Endothelial cell (in vitro differentiated cells): ENCODE measurements around the gene D2HGDH. TPM values are rescaled to one million over a fixed set of nuclear protein-coding genes. Genes with fewer than 3 reads are reported as not detected.

ENCODE experiments used
- DNase-seq: peaks from one replicate; pipeline ENCODE4 v3.0.0; 2021; ENCODE audit warnings: low spot score
- H3K27ac Mint-ChIP-seq: one replicate; pipeline ENCODE4 v1.8.0; 2021; ENCODE audit warnings: mixed read lengths, inconsistent platforms; ENCODE audit not compliant: unreplicated experiment
- H3K27me3 Mint-ChIP-seq: one replicate; pipeline ENCODE4 v1.8.0; 2021; ENCODE audit warnings: mild to moderate bottlenecking, moderate library complexity, mixed read lengths, inconsistent platforms; ENCODE audit not compliant: unreplicated experiment
- H3K36me3 Mint-ChIP-seq: one replicate; pipeline ENCODE4 v1.8.0; 2021; ENCODE audit warnings: mild to moderate bottlenecking, low read depth, mixed read lengths, inconsistent platforms; ENCODE audit not compliant: unreplicated experiment
- H3K4me1 Mint-ChIP-seq: one replicate; pipeline ENCODE4 v1.8.0; 2021; ENCODE audit warnings: mild to moderate bottlenecking, mixed read lengths, inconsistent platforms; ENCODE audit not compliant: unreplicated experiment
- H3K4me3 Mint-ChIP-seq: one replicate; pipeline ENCODE4 v1.8.0; 2021; ENCODE audit warnings: mild to moderate bottlenecking, mixed read lengths, inconsistent platforms; ENCODE audit not compliant: unreplicated experiment
- H3K9me3 Mint-ChIP-seq: one replicate; pipeline ENCODE4 v1.8.0; 2021; ENCODE audit warnings: mixed read lengths, inconsistent platforms; ENCODE audit not compliant: unreplicated experiment
- total RNA-seq: library from RNA; stranded (reverse); fragmentation: NEBNext Ultra II Directional; extraction: Animal tissue kit (Norgen Biotek cat#: 25700); gene quantifications from one replicate; pipeline ENCODE4 v1.2.1, GENCODE V29; 2021; ENCODE audit not compliant: unreplicated experiment
- TF ChIP-seq, protein P1 (sequence below): fragments of 200-600 bp; sonication (generic); IDR thresholded peaks from one replicate; pipeline ENCODE4 v1.5.0; 2021; ENCODE audit warnings: antibody characterized with exemption; ENCODE audit not compliant: unreplicated experiment

D2HGDH gene
- total RNA-seq, 1 donor from 2014 or later = 11.4 TPM

DNA sequence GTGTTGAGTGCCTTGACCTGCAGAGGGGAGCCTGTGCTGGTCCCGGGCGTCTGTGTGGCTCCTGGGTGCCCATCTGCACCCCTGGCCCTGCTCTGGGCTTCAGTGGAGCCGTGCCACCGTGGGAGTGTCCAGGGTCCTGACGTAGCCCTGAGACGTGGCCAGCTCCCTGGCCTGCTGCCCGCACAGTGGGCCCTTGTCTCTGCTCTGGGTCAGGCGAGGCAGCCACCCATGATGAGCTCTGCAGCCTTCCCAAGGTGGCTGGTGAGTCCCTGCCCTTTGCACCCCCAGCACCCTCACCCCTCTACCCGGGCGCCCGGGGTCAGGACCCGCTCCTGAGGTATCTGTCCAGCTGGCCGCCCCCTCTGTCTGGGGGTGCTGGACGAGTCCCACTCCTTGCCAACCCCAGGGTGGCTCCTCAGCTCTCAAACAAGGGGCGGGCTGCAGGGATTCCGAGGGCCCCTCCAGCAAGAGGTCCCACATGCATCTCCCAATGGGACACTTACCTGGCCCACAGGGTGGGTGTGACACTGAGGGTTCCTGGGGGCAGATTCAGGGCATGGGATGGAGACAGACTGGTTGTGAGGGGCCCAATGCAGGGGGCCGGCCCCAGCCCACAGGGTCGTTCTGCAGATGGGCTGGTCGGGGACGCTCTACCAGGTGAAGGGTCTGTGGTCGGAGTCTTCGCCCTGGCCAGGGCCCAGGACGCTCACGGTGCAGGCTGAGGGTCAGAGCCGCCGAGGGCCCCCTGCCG, 76.9 kb downstream of the D2HGDH start:
- Mint-ChIP-seq H3K4me1 (peaks cover 5% of the 10 kb centered on the region), H3K27ac (no peak overlapping the region)
- TF ChIP-seq, protein P1, sequence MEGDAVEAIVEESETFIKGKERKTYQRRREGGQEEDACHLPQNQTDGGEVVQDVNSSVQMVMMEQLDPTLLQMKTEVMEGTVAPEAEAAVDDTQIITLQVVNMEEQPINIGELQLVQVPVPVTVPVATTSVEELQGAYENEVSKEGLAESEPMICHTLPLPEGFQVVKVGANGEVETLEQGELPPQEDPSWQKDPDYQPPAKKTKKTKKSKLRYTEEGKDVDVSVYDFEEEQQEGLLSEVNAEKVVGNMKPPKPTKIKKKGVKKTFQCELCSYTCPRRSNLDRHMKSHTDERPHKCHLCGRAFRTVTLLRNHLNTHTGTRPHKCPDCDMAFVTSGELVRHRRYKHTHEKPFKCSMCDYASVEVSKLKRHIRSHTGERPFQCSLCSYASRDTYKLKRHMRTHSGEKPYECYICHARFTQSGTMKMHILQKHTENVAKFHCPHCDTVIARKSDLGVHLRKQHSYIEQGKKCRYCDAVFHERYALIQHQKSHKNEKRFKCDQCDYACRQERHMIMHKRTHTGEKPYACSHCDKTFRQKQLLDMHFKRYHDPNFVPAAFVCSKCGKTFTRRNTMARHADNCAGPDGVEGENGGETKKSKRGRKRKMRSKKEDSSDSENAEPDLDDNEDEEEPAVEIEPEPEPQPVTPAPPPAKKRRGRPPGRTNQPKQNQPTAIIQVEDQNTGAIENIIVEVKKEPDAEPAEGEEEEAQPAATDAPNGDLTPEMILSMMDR = no peak

DNA sequence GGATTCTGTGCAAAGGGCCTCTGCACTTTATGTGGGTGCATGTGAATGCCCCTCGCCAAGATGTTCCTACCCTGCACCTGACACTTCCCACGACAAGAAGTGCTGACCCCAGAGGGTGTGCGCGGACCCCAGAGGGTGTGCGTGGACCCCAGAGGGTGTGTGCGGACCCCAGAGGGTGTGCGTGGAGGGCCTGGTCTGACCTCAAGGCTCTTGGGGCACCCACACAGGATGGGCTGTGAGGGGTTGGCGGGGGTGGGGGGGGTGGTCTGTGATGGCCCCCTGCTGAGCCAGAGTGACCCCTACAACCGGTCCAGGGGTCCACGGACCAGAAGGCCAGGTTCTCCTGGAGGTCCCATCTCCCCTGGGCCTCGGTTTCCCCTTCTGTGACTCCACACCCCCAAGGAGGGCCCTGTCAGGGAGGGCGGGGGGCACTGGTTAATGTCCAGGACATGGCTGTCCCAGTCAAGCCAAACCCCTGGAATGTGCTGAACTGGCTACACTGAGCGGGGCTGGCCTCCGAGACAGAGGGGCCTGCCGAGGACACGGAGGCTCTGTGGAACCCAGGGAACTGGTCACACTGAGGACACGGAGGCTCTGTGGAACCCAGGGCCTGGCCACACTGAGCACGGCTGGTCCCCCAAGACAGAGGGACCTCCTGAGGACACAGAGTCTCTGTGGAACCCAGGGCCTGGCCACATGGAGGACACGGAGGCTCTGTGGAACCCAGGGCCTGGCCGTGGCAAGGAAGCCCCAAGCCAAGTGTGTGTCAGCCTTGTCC, 77.7 kb downstream of the D2HGDH start:
- Mint-ChIP-seq H3K4me3 (no peak overlapping the region), H3K27ac (no peak overlapping the region), H3K4me1 (peaks cover 5% of the 10 kb centered on the region), H3K9me3 (no peaks in the 10 kb centered on the region), H3K27me3 (peaks cover 14% of the 10 kb centered on the region), H3K36me3 (no peaks in the 10 kb centered on the region)
- TF ChIP-seq, protein P1 = no peak
- DNase-seq = no peak

More for the DNA sequence above, 76.9 kb downstream of the D2HGDH start:
- Mint-ChIP-seq H3K9me3 (no peaks in the 10 kb centered on the region), H3K36me3 (no peaks in the 10 kb centered on the region), H3K4me3 (no peak overlapping the region), H3K27me3 (peaks cover 14% of the 10 kb centered on the region)
- DNase-seq = no peak

DNA sequence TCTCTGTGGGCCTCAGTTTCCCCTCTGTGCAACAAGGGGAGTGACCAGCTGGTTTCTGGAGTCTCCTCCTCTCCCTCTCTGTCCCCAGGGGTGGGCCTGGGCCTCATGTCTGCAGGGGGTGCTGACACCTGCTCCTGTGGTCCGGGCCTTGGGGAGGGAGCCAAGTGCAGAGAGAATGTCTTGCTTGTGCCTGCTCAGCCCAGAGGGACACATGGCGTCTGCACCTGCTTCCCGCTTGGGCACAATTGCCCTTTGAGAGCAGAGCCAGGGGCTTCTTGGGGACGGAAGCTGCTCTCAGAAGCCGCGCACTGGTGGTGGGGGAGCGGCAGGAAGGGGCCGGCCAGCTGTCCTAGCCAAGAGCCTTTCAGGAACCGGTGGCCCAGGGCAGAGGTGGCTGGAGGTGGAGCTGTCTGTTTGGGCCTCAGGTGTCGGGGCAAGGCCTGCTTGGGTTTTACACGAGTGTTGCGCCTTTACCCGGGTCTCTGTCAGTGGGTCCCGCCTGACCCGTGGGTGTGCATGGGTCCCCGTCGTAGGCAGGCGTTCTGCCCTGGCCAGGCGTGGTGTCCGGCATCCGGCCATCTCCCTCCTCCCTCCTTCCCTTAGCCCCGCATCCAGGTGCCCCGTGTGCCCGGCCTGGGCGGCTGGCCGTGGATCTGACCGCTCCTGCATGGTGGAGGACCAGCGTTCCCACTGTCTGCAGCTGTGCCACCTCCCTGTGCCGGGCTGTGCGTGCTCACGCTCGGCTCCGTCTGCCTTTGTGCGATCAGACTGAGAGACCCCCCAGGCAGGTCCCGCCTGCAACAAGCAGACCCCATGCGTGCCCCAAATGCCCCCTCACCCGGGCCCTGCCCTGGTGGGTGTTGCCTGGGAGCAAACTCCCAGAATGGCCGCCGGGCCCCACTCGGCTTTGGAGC, 78.6 kb downstream of the D2HGDH start:
- Mint-ChIP-seq H3K27me3 (peaks cover 14% of the 10 kb centered on the region), H3K9me3 (no peaks in the 10 kb centered on the region), H3K36me3 (no peaks in the 10 kb centered on the region), H3K4me1 (peaks cover 5% of the 10 kb centered on the region), H3K4me3 (no peak overlapping the region), H3K27ac (no peak overlapping the region)
- no peak for DNase-seq
- TF ChIP-seq, protein P1 = no peak

DNA sequence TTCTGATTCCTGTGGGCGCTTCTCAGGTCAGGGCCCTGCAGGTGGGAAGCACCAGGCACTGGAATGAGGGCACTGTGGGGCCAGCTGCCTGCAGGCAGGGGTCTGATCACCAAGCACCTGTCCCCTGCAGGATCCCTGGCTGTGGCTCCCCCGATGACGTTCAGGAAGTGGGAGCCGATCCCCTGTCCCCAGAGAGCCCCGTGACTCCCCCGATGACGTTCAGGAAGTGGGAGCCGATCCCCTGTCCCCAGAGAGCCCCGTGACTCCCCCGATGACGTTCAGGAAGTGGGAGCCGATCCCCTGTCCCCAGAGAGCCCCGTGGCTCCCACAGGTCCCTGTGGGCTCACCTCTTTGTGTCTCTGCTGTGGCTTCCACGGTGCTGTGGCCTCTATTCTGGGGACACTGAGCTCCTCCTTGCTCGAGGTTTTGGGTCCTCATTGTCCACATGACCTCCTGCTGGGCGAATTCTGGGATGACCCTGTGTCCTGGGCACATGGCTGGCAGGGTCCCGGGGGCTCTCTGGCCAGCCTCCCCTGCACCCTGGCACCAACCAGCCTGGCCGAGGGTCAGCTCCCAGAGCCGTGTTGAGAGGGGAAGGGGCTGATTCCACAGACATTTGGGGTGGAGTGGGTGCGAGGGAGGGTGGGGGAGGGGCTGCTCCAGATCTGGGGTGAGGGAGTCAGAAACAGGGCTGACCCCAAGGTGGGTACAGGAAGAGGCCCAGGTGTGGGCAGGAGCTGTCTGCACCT, 79.4 kb downstream of the D2HGDH start:
- no peak overlapping the region for H3K27ac Mint-ChIP-seq
- no peaks in the 10 kb centered on the region for H3K9me3 Mint-ChIP-seq
- H3K4me1 Mint-ChIP-seq = no peaks in the 10 kb centered on the region
- H3K4me3 Mint-ChIP-seq = no peak overlapping the region
- H3K27me3 Mint-ChIP-seq = peaks cover 8% of the 10 kb centered on the region
- no peaks in the 10 kb centered on the region for H3K36me3 Mint-ChIP-seq
- TF ChIP-seq, protein P1 = no peak
- no peak for DNase-seq
